H9 (cell line): ENCODE data around the gene TXNDC17. TPM values are rescaled to one million over a fixed set of nuclear protein-coding genes. Genes with fewer than 3 reads are reported as not detected.

Experiments
- DNase-seq: peaks from one replicate; pipeline ENCODE4 v3.0.0-alpha.2; 2017
- H2AFZ ChIP-seq: one replicate; pipeline ENCODE4 v1.6.1; 2013; ENCODE audit warnings: mild to moderate bottlenecking, low read length, control low read depth, moderate library complexity
- H2AK5ac ChIP-seq: 2 replicates; pipeline ENCODE4 v1.6.1; 2013; ENCODE audit warnings: low read length, control low read depth, mixed read lengths; ENCODE audit not compliant: insufficient read length
- H2BK120ac ChIP-seq: one replicate; pipeline ENCODE4 v1.6.1; 2013; ENCODE audit warnings: low read depth, mild to moderate bottlenecking, low read length, control low read depth, inconsistent platforms; ENCODE audit not compliant: poor library complexity, severe bottlenecking
- H2BK12ac ChIP-seq: 2 replicates; pipeline ENCODE4 v1.6.1; 2013; ENCODE audit warnings: low read length, control low read depth, mixed read lengths, low read depth; ENCODE audit not compliant: insufficient read length
- H2BK15ac ChIP-seq: 2 replicates; pipeline ENCODE4 v1.6.1; 2013; ENCODE audit warnings: low read depth, low read length, control low read depth
- H2BK20ac ChIP-seq: one replicate; pipeline ENCODE4 v1.6.1; 2013; ENCODE audit warnings: low read depth, mild to moderate bottlenecking, low read length, control low read depth, inconsistent platforms; ENCODE audit not compliant: poor library complexity, severe bottlenecking
- H2BK5ac ChIP-seq: 2 replicates; pipeline ENCODE4 v1.6.1; 2013; ENCODE audit warnings: low read length, control low read depth, mixed read lengths; ENCODE audit not compliant: insufficient read length
- H3K14ac ChIP-seq: 2 replicates; pipeline ENCODE4 v1.6.1; 2013; ENCODE audit warnings: low read length, control low read depth; ENCODE audit not compliant: insufficient read depth
- H3K18ac ChIP-seq: 2 replicates; pipeline ENCODE4 v1.6.1; 2013; ENCODE audit warnings: low read depth, mild to moderate bottlenecking, mixed read lengths, low read length, control low read depth; ENCODE audit not compliant: insufficient read length
- H3K23ac ChIP-seq: 2 replicates; pipeline ENCODE4 v1.6.1; 2013; ENCODE audit warnings: low read length, control low read depth, mixed read lengths, low read depth; ENCODE audit not compliant: insufficient read length
- H3K23me2 ChIP-seq: 2 replicates; pipeline ENCODE4 v1.6.1; 2013; ENCODE audit warnings: low read depth, mild to moderate bottlenecking, mixed read lengths, low read length, control low read depth; ENCODE audit not compliant: insufficient read length, poor library complexity, severe bottlenecking
- H3K27ac ChIP-seq: 2 replicates; pipeline ENCODE4 v1.5.1; 2013; ENCODE audit warnings: low read length, control low read depth, mixed read lengths, low read depth; ENCODE audit not compliant: insufficient read length
- H3K27me3 ChIP-seq: 2 replicates; pipeline ENCODE4 v1.6.1; 2013; ENCODE audit warnings: low read length, control low read depth, inconsistent platforms; ENCODE audit not compliant: insufficient read depth
- H3K4ac ChIP-seq: 2 replicates; pipeline ENCODE4 v1.6.1; 2013; ENCODE audit warnings: low read depth, mild to moderate bottlenecking, control low read depth, inconsistent platforms, low read length, moderate library complexity
- H3K4me1 ChIP-seq: 2 replicates; pipeline ENCODE4 v1.6.1; 2013; ENCODE audit warnings: low read length, control low read depth, inconsistent platforms; ENCODE audit not compliant: insufficient read depth
- H3K4me2 ChIP-seq: 2 replicates; pipeline ENCODE4 v1.6.1; 2013; ENCODE audit warnings: low read length, control low read depth, mixed read lengths; ENCODE audit not compliant: insufficient read length, insufficient read depth
- H3K56ac ChIP-seq: 2 replicates; pipeline ENCODE4 v1.6.1; 2013; ENCODE audit warnings: low read depth, mild to moderate bottlenecking, mixed read lengths, low read length, control low read depth; ENCODE audit not compliant: insufficient read length
- H3K79me1 ChIP-seq: 2 replicates; pipeline ENCODE4 v1.6.1; 2013; ENCODE audit warnings: low read depth, mild to moderate bottlenecking, moderate library complexity, low read length, control low read depth, inconsistent platforms; ENCODE audit not compliant: insufficient read depth, poor library complexity, severe bottlenecking
- H3K79me2 ChIP-seq: 2 replicates; pipeline ENCODE4 v1.6.1; 2013; ENCODE audit warnings: low read length, control low read depth, inconsistent platforms; ENCODE audit not compliant: insufficient read depth
- H3K9ac ChIP-seq: 2 replicates; pipeline ENCODE4 v1.6.1; 2013; ENCODE audit warnings: low read length, control low read depth, mixed read lengths; ENCODE audit not compliant: insufficient read length; ENCODE audit errors: extremely low read depth
- H3K9me3 ChIP-seq: one replicate; pipeline ENCODE4 v1.6.1; 2013; ENCODE audit warnings: low read depth, low read length, inconsistent platforms; ENCODE audit not compliant: control insufficient read depth
- H3T11ph ChIP-seq: one replicate; pipeline ENCODE4 v1.6.1; 2013; ENCODE audit warnings: mild to moderate bottlenecking, low read length, control low read depth, inconsistent platforms
- H4K20me1 ChIP-seq: one replicate; pipeline ENCODE4 v1.6.1; 2013; ENCODE audit not compliant: control insufficient read depth, insufficient read length, insufficient read depth
- H4K5ac ChIP-seq: 2 replicates; pipeline ENCODE4 v1.6.1; 2013; ENCODE audit warnings: low read depth, mild to moderate bottlenecking, mixed read lengths, low read length, control low read depth; ENCODE audit not compliant: insufficient read length
- H4K8ac ChIP-seq: replicated peaks from 2 replicates; pipeline ENCODE4 v1.6.1; 2013; ENCODE audit warnings: low read length, control low read depth, mixed read lengths, low read depth; ENCODE audit not compliant: insufficient read length
- H4K91ac ChIP-seq: 2 replicates; pipeline ENCODE4 v1.6.1; 2013; ENCODE audit warnings: low read depth, mild to moderate bottlenecking, moderate library complexity, mixed read lengths, low read length, control low read depth; ENCODE audit not compliant: insufficient read length
- H3K27ac Mint-ChIP-seq, 3 experiments: 2 replicates in 2 of 3; 3 replicates in 1 of 3; pipeline ENCODE4 v1.8.0; 2020 to 2021; ENCODE audit warnings: mixed read lengths in 3 of 3, mild to moderate bottlenecking in 1 of 3, moderate library complexity in 1 of 3
- H3K27me3 Mint-ChIP-seq: 2 replicates; pipeline ENCODE4 v1.8.0; 2021; ENCODE audit warnings: low read depth, mild to moderate bottlenecking, moderate library complexity, mixed read lengths
- H3K36me3 Mint-ChIP-seq, 3 experiments: 2 replicates in 2 of 3; 3 replicates in 1 of 3; pipeline ENCODE4 v1.8.0; 2020 to 2021; ENCODE audit warnings: low read depth in 3 of 3, mixed read lengths in 3 of 3; ENCODE audit not compliant: insufficient read depth in 1 of 3
- H3K4me1 Mint-ChIP-seq, 2 experiments: 2 replicates each; pipeline ENCODE4 v1.8.0; 2020; ENCODE audit warnings: mixed read lengths in 2 of 2
- H3K4me3 Mint-ChIP-seq, 2 experiments: 2 replicates in 1 of 2; 3 replicates in 1 of 2; pipeline ENCODE4 v1.8.0; 2020 to 2021; ENCODE audit warnings: mild to moderate bottlenecking in 2 of 2, mixed read lengths in 2 of 2, moderate library complexity in 1 of 2
- H3K9me3 Mint-ChIP-seq, 2 experiments: 2 replicates in 1 of 2; 3 replicates in 1 of 2; pipeline ENCODE4 v1.8.0; 2020; ENCODE audit warnings: mild to moderate bottlenecking in 2 of 2, mixed read lengths in 2 of 2, moderate library complexity in 1 of 2
- CTCF ChIP-seq: fragments of 200-600 bp; sonication (generic); conservative IDR thresholded peaks from 3 replicates; pipeline ENCODE4 v1.8.0; 2021; ENCODE audit warnings: antibody characterized with exemption, mild to moderate bottlenecking
- WGBS: extraction: QIAGEN DNeasy Blood & Tissue Kit; methylation state at CpG from one replicate; pipeline ENCODE4 v1.1.7; 2013; ENCODE audit warnings: missing lambda C conversion rate, low lambda C conversion rate, mixed read lengths; ENCODE audit not compliant: insufficient read length; ENCODE audit errors: extremely low coverage; 5-methylcytosine and 5-hydroxymethylcytosine counted together
- total RNA-seq: library from RNA; stranded (reverse); gene quantifications from 2 replicates; pipeline ENCODE4 v1.2.1, GENCODE V29; 2021

Gene TXNDC17
- total RNA-seq, 1 experiment from 2014 or later = 170 TPM

GRCh38 chr17:6670571-6670970 is 29.7 kb downstream of the TXNDC17 start:
- H3K4me2 ChIP-seq = no peak overlapping the region
- no peak overlapping the region for H4K8ac ChIP-seq
- no peak for TF ChIP-seq CTCF
- no peak overlapping the region for H4K5ac ChIP-seq
- no peak overlapping the region for H3K23ac ChIP-seq
- peak; percentile 17 for DNase-seq
- no peak overlapping the region for H2BK5ac ChIP-seq
- no peak overlapping the region for H3K27ac Mint-ChIP-seq
- no peak overlapping the region for H3K14ac ChIP-seq
- no peaks in the 10 kb centered on the region for H3K79me1 ChIP-seq
- WGBS = no CpG with 5 or more reads among the region's 8 CpGs
- H3K9me3 ChIP-seq = no peaks in the 10 kb centered on the region
- peaks cover 32% of the 10 kb centered on the region for H3K27me3 Mint-ChIP-seq
- H3K9me3 Mint-ChIP-seq = no peaks in the 10 kb centered on the region
- H3K36me3 Mint-ChIP-seq = no peaks in the 10 kb centered on the region; a peak in 1 of 7 replicates
- H3K27ac ChIP-seq = no peak overlapping the region
- H3K4me1 Mint-ChIP-seq = peaks cover 0 to 4% of the 10 kb centered on the region in 2 experiments; a peak in 1 of 4 replicates
- no peak overlapping the region for H2BK20ac ChIP-seq
- H2BK15ac ChIP-seq = no peak overlapping the region
- H4K20me1 ChIP-seq = no peaks in the 10 kb centered on the region
- no peak overlapping the region for H2BK12ac ChIP-seq
- H2AK5ac ChIP-seq = no peak overlapping the region
- no peak overlapping the region for H4K91ac ChIP-seq
- H3K9ac ChIP-seq = no peak overlapping the region
- no peak overlapping the region for H3K4me3 Mint-ChIP-seq
- no peak overlapping the region for H3T11ph ChIP-seq
- H3K27me3 ChIP-seq = no peaks in the 10 kb centered on the region; the same call in none of the 2 replicates
- H3K4me1 ChIP-seq = no peaks in the 10 kb centered on the region
- H2AFZ ChIP-seq = no peak overlapping the region
- no peaks in the 10 kb centered on the region for H3K23me2 ChIP-seq
- H2BK120ac ChIP-seq = no peak overlapping the region
- H3K18ac ChIP-seq = no peak overlapping the region
- no peak overlapping the region for H3K4ac ChIP-seq
- no peak overlapping the region for H3K56ac ChIP-seq
- H3K79me2 ChIP-seq = no peaks in the 10 kb centered on the region
